Activated CD8-positive, alpha-beta T cell treated with anti-CD3 and anti-CD28 coated beads for 36 hours (primary cell): ENCODE data around the gene HLA-DQA1. TPM values are rescaled to one million over a fixed set of nuclear protein-coding genes. Genes with fewer than 3 reads are reported as not detected.
"Not testable (repeated sequence)": the region's sequence is repeated elsewhere in the genome, so short reads cannot be mapped to it uniquely, and the experiment has no call there.

Source experiments
- ATAC-seq: fragments of 200-7000 bp; cut with Tn5 transposase; one replicate; pipeline ENCODE4 v1.10.0; 2021; ENCODE audit warnings: mild to moderate bottlenecking, moderate library complexity
- CTCF ChIA-PET: fragments of 350-600 bp; sonication (Branson Sonifier 250); formaldehyde crosslinking; loops from one replicate; lab custom pipeline; 2021; ENCODE audit warnings: antibody characterized with exemption; lab: Charles Lee
- POLR2A ChIA-PET: fragments of 350-600 bp; sonication (Branson Sonifier 250); formaldehyde crosslinking; loops from one replicate; lab custom pipeline; 2021; ENCODE audit warnings: antibody characterized with exemption; lab: Charles Lee
- DNase-seq: peaks from one replicate; pipeline ENCODE4 v3.0.0-alpha.2; 2020
- H3K27ac Mint-ChIP-seq: one replicate; pipeline ENCODE4 v1.8.0; 2021; ENCODE audit warnings: mild to moderate bottlenecking, mixed read lengths
- H3K27me3 Mint-ChIP-seq: one replicate; pipeline ENCODE4 v1.8.0; 2021; ENCODE audit warnings: mixed read lengths
- H3K36me3 Mint-ChIP-seq: one replicate; pipeline ENCODE4 v1.8.0; 2021; ENCODE audit warnings: low read depth, mixed read lengths
- H3K4me1 Mint-ChIP-seq: one replicate; pipeline ENCODE4 v1.8.0; 2021; ENCODE audit warnings: low read depth, mixed read lengths
- H3K4me3 Mint-ChIP-seq: one replicate; pipeline ENCODE4 v1.8.0; 2021; ENCODE audit warnings: mild to moderate bottlenecking, moderate library complexity, mixed read lengths
- H3K9me3 Mint-ChIP-seq: one replicate; pipeline ENCODE4 v1.8.0; 2021; ENCODE audit warnings: mixed read lengths
- CTCF ChIP-seq: fragments of 200-600 bp; IDR thresholded peaks from one replicate; pipeline ENCODE4 v1.8.0; 2022; ENCODE audit warnings: antibody characterized with exemption, mild to moderate bottlenecking
- intact Hi-C: fragments of 100-400 bp; cut with micrococcal nuclease; formaldehyde crosslinking; loops from one replicate; pipeline ENCODE4 v1.10.0; 2022
- total RNA-seq, 2 experiments: library from RNA; stranded (reverse); gene quantifications; one replicate each; pipeline ENCODE4 v1.2.3, GENCODE V29; 2021

The HLA-DQA1 gene
- total RNA-seq, 2 experiments from 2014 or later, result 3.4 to 3.9 TPM

- no peak for ATAC-seq
- no peak for TF ChIP-seq CTCF
- peak overlapping the region; percentile 36 for H3K27ac Mint-ChIP-seq
- no peak overlapping the region for H3K4me3 Mint-ChIP-seq
- H3K27me3 Mint-ChIP-seq, result peaks cover 4% of the 10 kb centered on the region
- ChIA-PET CTCF (interaction anchor here (0.7 kb wide), 1 partner anchor 58 kb away, joined by 3 read pairs; no protein-coding TSS in a partner anchor), POLR2A (no interaction called here)
- peaks cover 10% of the 10 kb centered on the region for H3K4me1 Mint-ChIP-seq
- H3K9me3 Mint-ChIP-seq, result no peaks in the 10 kb centered on the region
- intact Hi-C loops, result no loop called here
- H3K36me3 Mint-ChIP-seq, result no peaks in the 10 kb centered on the region
- no peak for DNase-seq
These were observed 5.5 kb downstream of the HLA-DQA1 start for GRCh38 chr6:32642720-32643106.

GRCh38 chr6:32643904-32644303, 6.7 kb downstream of the HLA-DQA1 start:
- ChIA-PET POLR2A (interaction anchor here (1.3 kb wide), 1 partner anchor 11 kb away, joined by 3 read pairs; no protein-coding TSS in a partner anchor), CTCF (interaction anchor here (0.9 to 1.4 kb wide), 2 partner anchors 22 to 48 kb away, joined by 3 read pairs; no protein-coding TSS in a partner anchor)
- Mint-ChIP-seq H3K36me3 (no peaks in the 10 kb centered on the region), H3K4me1 (peaks cover 10% of the 10 kb centered on the region), H3K9me3 (no peaks in the 10 kb centered on the region), H3K27ac (no peak overlapping the region), H3K27me3 (peaks cover 4% of the 10 kb centered on the region), H3K4me3 (no peak overlapping the region)
- ATAC-seq, result no peak
- no peak for DNase-seq
- intact Hi-C loops, result no loop called here
- no peak for TF ChIP-seq CTCF

- ChIA-PET POLR2A (no interaction called here), CTCF (no interaction called here)
- H3K27me3 Mint-ChIP-seq, result peaks cover under 1% of the 10 kb centered on the region
- DNase-seq (no peak), ATAC-seq (no peak)
- no peaks in the 10 kb centered on the region for H3K36me3 Mint-ChIP-seq
- intact Hi-C loops, result no loop called here
- H3K4me1 Mint-ChIP-seq, result peaks cover 10% of the 10 kb centered on the region
- TF ChIP-seq CTCF, result no peak
- no peaks in the 10 kb centered on the region for H3K9me3 Mint-ChIP-seq
- H3K4me3 Mint-ChIP-seq, result no peak overlapping the region
- H3K27ac Mint-ChIP-seq, result no peak overlapping the region
These were observed 8.0 kb downstream of the HLA-DQA1 start for GRCh38 chr6:32645047-32645703.

- intact Hi-C loops, result no loop called here
- no peak overlapping the region for H3K4me3 Mint-ChIP-seq
- CTCF ChIA-PET, result no interaction called here
These were observed 18.1 kb downstream of the HLA-DQA1 start for GRCh38 chr6:32655203-32655710.

GRCh38 chr6:32657329-32657728, 20.1 kb downstream of the HLA-DQA1 start:
- CTCF ChIA-PET, ATAC-seq, H3K4me1 Mint-ChIP-seq, DNase-seq, H3K4me3 Mint-ChIP-seq, POLR2A ChIA-PET, intact Hi-C loops, H3K36me3 Mint-ChIP-seq, H3K27ac Mint-ChIP-seq, H3K9me3 Mint-ChIP-seq, H3K27me3 Mint-ChIP-seq: not testable (repeated sequence)

More at GRCh38 chr6:32655203-32655710, 18.1 kb downstream of the HLA-DQA1 start:
- Mint-ChIP-seq H3K4me1 (peaks cover 2% of the 10 kb centered on the region), H3K36me3 (no peaks in the 10 kb centered on the region), H3K9me3 (peaks cover 5% of the 10 kb centered on the region), H3K27ac (no peak overlapping the region), H3K27me3 (no peaks in the 10 kb centered on the region)
- POLR2A ChIA-PET, result no interaction called here
- no peak for DNase-seq
- ATAC-seq, result no peak
- no peak for TF ChIP-seq CTCF

GRCh38 chr6:32657819-32658218, 20.6 kb downstream of the HLA-DQA1 start:
- not testable (repeated sequence) for H3K9me3 Mint-ChIP-seq

More at GRCh38 chr6:32657819-32658218, 20.6 kb downstream of the HLA-DQA1 start:
- POLR2A ChIA-PET, H3K36me3 Mint-ChIP-seq, CTCF ChIA-PET, intact Hi-C loops, ATAC-seq, H3K27me3 Mint-ChIP-seq, DNase-seq, H3K4me3 Mint-ChIP-seq, H3K4me1 Mint-ChIP-seq, H3K27ac Mint-ChIP-seq: not testable (repeated sequence)
